ENCODE results near the gene LPP.

LPP gene

GRCh38 chr3:188253123-188253793 is 99.3 kb downstream of the LPP start:
- H3K4me1 ChIP-seq (ENCODE audit: control insufficient read depth, insufficient read depth, low read length): no peaks in the 10 kb centered on the region
- no peaks in the 10 kb centered on the region for H3K9me3 ChIP-seq (ENCODE audit: control insufficient read depth, insufficient read depth, low read depth, low read length)
- no peak overlapping the region for H3K27ac ChIP-seq (ENCODE audit: low read depth, low read length)
- H3K9ac ChIP-seq (ENCODE audit: low read length): no peak overlapping the region
- no peak overlapping the region for H3K4me3 ChIP-seq (ENCODE audit: low read depth, low read length)
- no peaks in the 10 kb centered on the region for H3K27me3 ChIP-seq (ENCODE audit: control insufficient read depth, insufficient read depth, low read length)
- H3K36me3 ChIP-seq (ENCODE audit: control insufficient read depth, insufficient read depth, low read length): no peaks in the 10 kb centered on the region

DNA sequence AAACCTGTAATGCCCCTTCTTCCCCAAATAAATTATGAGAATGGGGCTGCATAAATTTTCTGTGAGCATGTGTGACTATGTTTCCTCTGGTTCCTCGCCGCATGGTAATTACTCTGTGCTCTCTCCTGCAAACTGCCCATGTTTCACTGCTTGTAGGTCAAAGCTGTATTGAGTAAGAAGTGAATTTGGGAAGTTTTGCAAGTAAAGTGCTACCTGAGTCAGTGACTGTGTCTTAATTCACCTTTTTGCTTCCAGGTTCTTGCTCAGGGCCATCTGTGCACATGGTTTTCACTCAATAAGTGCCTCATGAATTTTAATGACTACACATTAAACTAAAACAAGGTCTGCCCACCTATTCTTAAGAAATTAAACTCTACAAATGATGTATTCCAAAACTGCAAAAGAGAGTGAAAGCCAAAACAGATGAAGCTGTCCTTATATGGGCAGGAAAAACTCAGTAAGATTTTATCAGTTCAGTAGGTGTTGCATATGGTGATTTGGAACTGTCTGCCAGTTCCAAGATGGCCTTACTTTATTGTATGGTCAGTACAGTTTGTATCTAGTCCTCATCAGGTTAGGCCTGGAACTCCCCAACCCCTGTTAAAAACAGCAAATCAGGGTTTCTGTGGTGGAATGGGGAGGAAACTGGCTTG is 100.0 kb downstream of the LPP start:
- Histone ChIP-seq H3K4me1 (ENCODE audit: control insufficient read depth, insufficient read depth, low read length) (no peaks in the 10 kb centered on the region), H3K4me3 (ENCODE audit: low read depth, low read length) (no peak overlapping the region), H3K27ac (ENCODE audit: low read depth, low read length) (no peak overlapping the region), H3K36me3 (ENCODE audit: control insufficient read depth, insufficient read depth, low read length) (no peaks in the 10 kb centered on the region), H3K9me3 (ENCODE audit: control insufficient read depth, insufficient read depth, low read depth, low read length) (no peaks in the 10 kb centered on the region), H3K27me3 (ENCODE audit: control insufficient read depth, insufficient read depth, low read length) (no peaks in the 10 kb centered on the region), H3K9ac (ENCODE audit: low read length) (no peak overlapping the region)

- H3K36me3 ChIP-seq (ENCODE audit: control insufficient read depth, insufficient read depth, low read length): no peaks in the 10 kb centered on the region
- no peak overlapping the region for H3K9ac ChIP-seq (ENCODE audit: low read length)
- H3K9me3 ChIP-seq (ENCODE audit: control insufficient read depth, insufficient read depth, low read depth, low read length): no peaks in the 10 kb centered on the region
- H3K4me3 ChIP-seq (ENCODE audit: low read depth, low read length): no peak overlapping the region
- no peaks in the 10 kb centered on the region for H3K27me3 ChIP-seq (ENCODE audit: control insufficient read depth, insufficient read depth, low read length)
- no peak overlapping the region for H3K27ac ChIP-seq (ENCODE audit: low read depth, low read length)
- H3K4me1 ChIP-seq (ENCODE audit: control insufficient read depth, insufficient read depth, low read length): no peaks in the 10 kb centered on the region
Measured at GRCh38 chr3:188254520-188255070, 100.6 kb downstream of the LPP start.

DNA sequence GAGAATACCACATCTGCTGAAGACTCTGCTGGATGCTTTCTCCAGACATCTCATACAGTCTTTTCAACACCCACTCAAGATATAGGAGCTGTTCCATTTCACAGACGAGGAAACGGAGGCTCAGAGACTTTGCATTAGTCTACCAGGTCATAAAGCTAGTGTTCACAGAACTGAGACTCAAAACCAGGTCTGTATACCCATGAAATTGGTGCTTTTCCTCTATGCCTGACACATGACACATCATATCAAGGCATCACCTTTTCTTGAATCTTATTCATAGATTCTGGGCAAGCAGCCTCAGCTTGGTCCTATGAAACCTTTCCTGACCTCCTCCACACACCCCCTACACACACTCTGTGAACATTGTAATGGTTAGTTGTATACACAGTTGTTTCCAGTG is 101.2 kb downstream of the LPP start:
- no peak overlapping the region for H3K4me3 ChIP-seq (ENCODE audit: low read depth, low read length)
- no peaks in the 10 kb centered on the region for H3K9me3 ChIP-seq (ENCODE audit: control insufficient read depth, insufficient read depth, low read depth, low read length)
- H3K36me3 ChIP-seq (ENCODE audit: control insufficient read depth, insufficient read depth, low read length): no peaks in the 10 kb centered on the region
- no peaks in the 10 kb centered on the region for H3K27me3 ChIP-seq (ENCODE audit: control insufficient read depth, insufficient read depth, low read length)
- H3K27ac ChIP-seq (ENCODE audit: low read depth, low read length): no peak overlapping the region
- H3K4me1 ChIP-seq (ENCODE audit: control insufficient read depth, insufficient read depth, low read length): no peaks in the 10 kb centered on the region
- no peak overlapping the region for H3K9ac ChIP-seq (ENCODE audit: low read length)

DNA sequence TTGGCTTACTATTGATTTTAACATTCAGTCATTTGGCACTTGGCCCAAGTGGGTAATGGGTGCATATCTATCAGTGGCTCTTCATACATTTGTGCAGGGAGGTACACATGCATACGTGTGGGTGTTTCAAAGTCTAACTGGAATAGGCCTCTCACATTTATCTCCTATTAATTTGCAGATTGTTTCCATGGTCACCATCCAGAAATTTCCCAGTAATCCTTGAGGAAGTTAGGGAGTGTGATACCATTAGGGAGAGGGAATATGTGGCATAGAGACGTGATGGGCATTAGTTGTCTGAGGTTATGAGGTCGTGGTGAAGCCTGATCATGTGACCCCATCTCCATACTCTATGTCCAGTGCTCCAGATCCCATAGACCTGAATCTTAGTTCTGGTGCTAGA is 102.8 kb downstream of the LPP start:
- H3K9ac ChIP-seq (ENCODE audit: low read length): no peak overlapping the region
- no peaks in the 10 kb centered on the region for H3K36me3 ChIP-seq (ENCODE audit: control insufficient read depth, insufficient read depth, low read length)
- no peak overlapping the region for H3K4me3 ChIP-seq (ENCODE audit: low read depth, low read length)
- no peak overlapping the region for H3K27ac ChIP-seq (ENCODE audit: low read depth, low read length)
- H3K9me3 ChIP-seq (ENCODE audit: control insufficient read depth, insufficient read depth, low read depth, low read length): no peaks in the 10 kb centered on the region
- H3K27me3 ChIP-seq (ENCODE audit: control insufficient read depth, insufficient read depth, low read length): no peaks in the 10 kb centered on the region
- H3K4me1 ChIP-seq (ENCODE audit: control insufficient read depth, insufficient read depth, low read length): no peaks in the 10 kb centered on the region

GRCh38 chr3:188257384-188258026 is 103.5 kb downstream of the LPP start:
- no peaks in the 10 kb centered on the region for H3K36me3 ChIP-seq (ENCODE audit: control insufficient read depth, insufficient read depth, low read length)
- H3K27ac ChIP-seq (ENCODE audit: low read depth, low read length): no peak overlapping the region
- H3K27me3 ChIP-seq (ENCODE audit: control insufficient read depth, insufficient read depth, low read length): no peaks in the 10 kb centered on the region
- no peak overlapping the region for H3K4me3 ChIP-seq (ENCODE audit: low read depth, low read length)
- H3K9ac ChIP-seq (ENCODE audit: low read length): no peak overlapping the region
- H3K9me3 ChIP-seq (ENCODE audit: control insufficient read depth, insufficient read depth, low read depth, low read length): no peaks in the 10 kb centered on the region
- H3K4me1 ChIP-seq (ENCODE audit: control insufficient read depth, insufficient read depth, low read length): no peaks in the 10 kb centered on the region

DNA sequence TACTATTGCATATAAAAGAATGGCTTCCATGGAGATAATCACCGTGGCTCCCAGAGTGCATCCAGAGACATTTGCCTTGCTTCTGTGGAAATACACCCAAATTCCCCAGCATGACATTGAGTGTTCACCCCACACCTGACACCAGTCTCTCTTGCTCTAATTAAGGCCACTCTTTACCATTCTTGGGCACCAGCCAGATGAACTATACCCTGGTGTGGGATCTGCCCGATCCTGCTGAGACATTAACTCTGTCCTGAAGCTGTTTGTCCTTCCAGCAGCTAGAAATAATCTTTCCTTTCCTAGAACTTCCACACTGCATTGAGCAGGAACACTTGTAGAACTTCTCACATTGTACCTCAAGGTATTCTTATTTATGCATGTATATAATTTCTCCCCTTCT is 105.2 kb downstream of the LPP start:
- Histone ChIP-seq H3K27me3 (ENCODE audit: control insufficient read depth, insufficient read depth, low read length) (no peaks in the 10 kb centered on the region), H3K36me3 (ENCODE audit: control insufficient read depth, insufficient read depth, low read length) (no peaks in the 10 kb centered on the region), H3K9ac (ENCODE audit: low read length) (no peak overlapping the region), H3K4me3 (ENCODE audit: low read depth, low read length) (no peak overlapping the region), H3K4me1 (ENCODE audit: control insufficient read depth, insufficient read depth, low read length) (peaks cover 5% of the 10 kb centered on the region; the same call in 1 of the 2 replicates), H3K27ac (ENCODE audit: low read depth, low read length) (no peak overlapping the region), H3K9me3 (ENCODE audit: control insufficient read depth, insufficient read depth, low read depth, low read length) (no peaks in the 10 kb centered on the region)

- Histone ChIP-seq H3K9me3 (ENCODE audit: control insufficient read depth, insufficient read depth, low read depth, low read length) (no peaks in the 10 kb centered on the region), H3K27me3 (ENCODE audit: control insufficient read depth, insufficient read depth, low read length) (no peaks in the 10 kb centered on the region), H3K36me3 (ENCODE audit: control insufficient read depth, insufficient read depth, low read length) (no peaks in the 10 kb centered on the region), H3K9ac (ENCODE audit: low read length) (no peak overlapping the region), H3K4me3 (ENCODE audit: low read depth, low read length) (no peak overlapping the region), H3K27ac (ENCODE audit: low read depth, low read length) (no peak overlapping the region), H3K4me1 (ENCODE audit: control insufficient read depth, insufficient read depth, low read length) (peaks cover 6% of the 10 kb centered on the region; the same call in 1 of the 2 replicates)
Measured at GRCh38 chr3:188259596-188259995, 105.6 kb downstream of the LPP start.

GRCh38 chr3:188261011-188261410 is 107.1 kb downstream of the LPP start:
- H3K4me1 ChIP-seq (ENCODE audit: control insufficient read depth, insufficient read depth, low read length): peaks cover 18% of the 10 kb centered on the region
- H3K36me3 ChIP-seq (ENCODE audit: control insufficient read depth, insufficient read depth, low read length): no peaks in the 10 kb centered on the region
- H3K27ac ChIP-seq (ENCODE audit: low read depth, low read length): no peak overlapping the region
- no peaks in the 10 kb centered on the region for H3K9me3 ChIP-seq (ENCODE audit: control insufficient read depth, insufficient read depth, low read depth, low read length)
- H3K27me3 ChIP-seq (ENCODE audit: control insufficient read depth, insufficient read depth, low read length): no peaks in the 10 kb centered on the region
- no peak overlapping the region for H3K4me3 ChIP-seq (ENCODE audit: low read depth, low read length)
- no peak overlapping the region for H3K9ac ChIP-seq (ENCODE audit: low read length)

GRCh38 chr3:188262488-188262887 is 108.5 kb downstream of the LPP start:
- Histone ChIP-seq H3K27ac (ENCODE audit: low read depth, low read length) (no peak overlapping the region), H3K9me3 (ENCODE audit: control insufficient read depth, insufficient read depth, low read depth, low read length) (no peaks in the 10 kb centered on the region), H3K36me3 (ENCODE audit: control insufficient read depth, insufficient read depth, low read length) (no peaks in the 10 kb centered on the region), H3K4me1 (ENCODE audit: control insufficient read depth, insufficient read depth, low read length) (peaks cover 32% of the 10 kb centered on the region), H3K9ac (ENCODE audit: low read length) (no peak overlapping the region), H3K4me3 (ENCODE audit: low read depth, low read length) (no peak overlapping the region), H3K27me3 (ENCODE audit: control insufficient read depth, insufficient read depth, low read length) (no peaks in the 10 kb centered on the region)
